ENCODE results near the gene SBF2. TPM values are rescaled to one million over a fixed set of nuclear protein-coding genes. Genes with fewer than 3 reads are reported as not detected.

SBF2 gene
- total RNA-seq, 1 experiment from 2014 or later, result 31.3 TPM

DNA sequence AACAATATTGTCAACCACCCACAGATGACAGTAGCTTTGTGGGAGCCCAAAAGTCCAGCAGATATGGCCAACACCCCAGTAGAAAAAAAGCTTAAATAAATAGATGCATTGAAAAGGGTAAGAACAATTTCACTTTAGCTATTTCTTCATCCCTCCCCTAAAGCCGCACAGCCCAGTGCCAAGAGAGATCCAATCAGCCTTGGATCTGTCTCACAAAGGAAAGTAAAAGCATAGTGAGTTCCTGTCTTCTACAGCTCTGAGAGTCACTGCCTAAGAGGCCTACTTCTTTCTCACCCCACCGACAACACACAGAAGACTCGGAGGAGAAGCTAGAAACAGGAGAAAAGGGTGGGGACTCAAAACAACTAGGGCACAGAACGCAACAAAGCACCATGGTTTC is 196.4 kb downstream of the SBF2 start:
- H4K20me1 ChIP-seq (ENCODE audit: low read length), result no peaks in the 10 kb centered on the region
- ChIA-PET POLR2A (ENCODE audit: unreplicated experiment) (no interaction called here), CTCF (no interaction called here)
- 0 out of 2 replicates have a peak, but pooled peaks cover 4% of the 10 kb centered on the region for H3K79me2 ChIP-seq (ENCODE audit: low read length)
- H3K4me3 ChIP-seq (ENCODE audit: low read length), result no peak overlapping the region
- no peak for TF ChIP-seq EZH2phosphoT487 (IDR thresholded peaks at IDR 0.05; ENCODE audit: borderline replicate concordance, low read length)
- TF ChIP-seq EZH2 (IDR thresholded peaks at IDR 0.05; ENCODE audit: low read length, unreplicated experiment), result no peak
- TF ChIP-seq, protein P1, sequence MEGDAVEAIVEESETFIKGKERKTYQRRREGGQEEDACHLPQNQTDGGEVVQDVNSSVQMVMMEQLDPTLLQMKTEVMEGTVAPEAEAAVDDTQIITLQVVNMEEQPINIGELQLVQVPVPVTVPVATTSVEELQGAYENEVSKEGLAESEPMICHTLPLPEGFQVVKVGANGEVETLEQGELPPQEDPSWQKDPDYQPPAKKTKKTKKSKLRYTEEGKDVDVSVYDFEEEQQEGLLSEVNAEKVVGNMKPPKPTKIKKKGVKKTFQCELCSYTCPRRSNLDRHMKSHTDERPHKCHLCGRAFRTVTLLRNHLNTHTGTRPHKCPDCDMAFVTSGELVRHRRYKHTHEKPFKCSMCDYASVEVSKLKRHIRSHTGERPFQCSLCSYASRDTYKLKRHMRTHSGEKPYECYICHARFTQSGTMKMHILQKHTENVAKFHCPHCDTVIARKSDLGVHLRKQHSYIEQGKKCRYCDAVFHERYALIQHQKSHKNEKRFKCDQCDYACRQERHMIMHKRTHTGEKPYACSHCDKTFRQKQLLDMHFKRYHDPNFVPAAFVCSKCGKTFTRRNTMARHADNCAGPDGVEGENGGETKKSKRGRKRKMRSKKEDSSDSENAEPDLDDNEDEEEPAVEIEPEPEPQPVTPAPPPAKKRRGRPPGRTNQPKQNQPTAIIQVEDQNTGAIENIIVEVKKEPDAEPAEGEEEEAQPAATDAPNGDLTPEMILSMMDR (conservative IDR thresholded peaks at IDR 0.05; ENCODE audit: low read depth, low read length), result no peak
- peaks cover 10% of the 10 kb centered on the region; the same call in 1 of the 2 replicates for H3K9me3 ChIP-seq (ENCODE audit: low read length)
- H3K9me2 ChIP-seq (replicated peaks; ENCODE audit: low read length), result no peaks in the 10 kb centered on the region
- H3K27ac ChIP-seq (ENCODE audit: low read length), result no peak overlapping the region
- DNase-seq (no peak), ATAC-seq (no peak)
- peaks cover 18% of the 10 kb centered on the region for H3K4me1 ChIP-seq (ENCODE audit: insufficient read depth, low read length)
- no peak overlapping the region for H2AFZ ChIP-seq (ENCODE audit: low read length)
- H3K36me3 ChIP-seq (ENCODE audit: low read depth, low read length), result peaks cover 3% of the 10 kb centered on the region; the same call in 1 of the 2 replicates
- H3K27me3 ChIP-seq (ENCODE audit: low read length), result no peaks in the 10 kb centered on the region
- intact Hi-C loops (cut with micrococcal nuclease), result loop anchor here (2.0 to 10.0 kb wide), 4 partner anchors 25 to 210 kb away; partner anchors contain the start of gene ADM
- H3K4me2 ChIP-seq (ENCODE audit: low read length), result no peak overlapping the region
- no peaks in the 10 kb centered on the region for H3F3A ChIP-seq (ENCODE audit: low read length, unreplicated experiment)
- H3K9ac ChIP-seq (ENCODE audit: low read length), result no peak overlapping the region
- BruUV-seq (replicated peaks), result no TSS peak

DNA sequence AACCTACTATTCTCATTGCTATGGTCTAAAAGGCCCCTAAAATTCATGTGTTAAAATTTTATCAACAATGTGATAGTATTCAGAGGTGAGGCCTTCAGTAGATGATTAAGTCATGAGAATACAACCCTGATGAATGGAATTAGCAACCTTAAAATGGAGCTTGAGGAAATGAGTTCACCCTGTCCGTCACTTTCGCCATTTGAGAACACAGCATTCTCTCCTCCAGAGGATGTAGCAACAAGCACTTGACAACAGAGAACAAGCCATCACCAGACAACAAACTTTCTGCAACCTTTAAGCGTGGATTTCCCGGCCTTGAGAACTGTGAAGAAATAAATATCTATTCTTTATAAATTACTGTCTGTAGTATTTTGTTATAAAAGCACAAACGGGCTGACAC is 197.0 kb downstream of the SBF2 start:
- ATAC-seq, result no peak
- ChIA-PET POLR2A (ENCODE audit: unreplicated experiment) (no interaction called here), CTCF (no interaction called here)
- H3K36me3 ChIP-seq (ENCODE audit: low read depth, low read length), result peaks cover 3% of the 10 kb centered on the region; the same call in 1 of the 2 replicates
- TF ChIP-seq, protein P1 (conservative IDR thresholded peaks at IDR 0.05; ENCODE audit: low read depth, low read length), result no peak
- no peak for TF ChIP-seq EZH2phosphoT487 (IDR thresholded peaks at IDR 0.05; ENCODE audit: borderline replicate concordance, low read length)
- no peak for TF ChIP-seq EZH2 (IDR thresholded peaks at IDR 0.05; ENCODE audit: low read length, unreplicated experiment)
- H3K9me2 ChIP-seq (replicated peaks; ENCODE audit: low read length), result no peaks in the 10 kb centered on the region
- no peak overlapping the region for H3K4me2 ChIP-seq (ENCODE audit: low read length)
- intact Hi-C loops (cut with micrococcal nuclease), result loop anchor here (2.0 to 10.0 kb wide), 4 partner anchors 26 to 210 kb away; partner anchors contain the start of gene ADM
- H3F3A ChIP-seq (ENCODE audit: low read length, unreplicated experiment), result no peaks in the 10 kb centered on the region
- no peaks in the 10 kb centered on the region for H3K27me3 ChIP-seq (ENCODE audit: low read length)
- H3K4me3 ChIP-seq (ENCODE audit: low read length), result no peak overlapping the region
- no TSS peak for BruUV-seq (replicated peaks)
- H4K20me1 ChIP-seq (ENCODE audit: low read length), result no peaks in the 10 kb centered on the region
- no peak overlapping the region for H3K27ac ChIP-seq (ENCODE audit: low read length)
- H2AFZ ChIP-seq (ENCODE audit: low read length), result no peak overlapping the region
- H3K9ac ChIP-seq (ENCODE audit: low read length), result no peak overlapping the region
- DNase-seq, result no peak
- peaks cover 10% of the 10 kb centered on the region; the same call in 1 of the 2 replicates for H3K9me3 ChIP-seq (ENCODE audit: low read length)
- H3K79me2 ChIP-seq (ENCODE audit: low read length), result 0 out of 2 replicates have a peak, but pooled peaks cover 4% of the 10 kb centered on the region
- peaks cover 19% of the 10 kb centered on the region for H3K4me1 ChIP-seq (ENCODE audit: insufficient read depth, low read length)

DNA sequence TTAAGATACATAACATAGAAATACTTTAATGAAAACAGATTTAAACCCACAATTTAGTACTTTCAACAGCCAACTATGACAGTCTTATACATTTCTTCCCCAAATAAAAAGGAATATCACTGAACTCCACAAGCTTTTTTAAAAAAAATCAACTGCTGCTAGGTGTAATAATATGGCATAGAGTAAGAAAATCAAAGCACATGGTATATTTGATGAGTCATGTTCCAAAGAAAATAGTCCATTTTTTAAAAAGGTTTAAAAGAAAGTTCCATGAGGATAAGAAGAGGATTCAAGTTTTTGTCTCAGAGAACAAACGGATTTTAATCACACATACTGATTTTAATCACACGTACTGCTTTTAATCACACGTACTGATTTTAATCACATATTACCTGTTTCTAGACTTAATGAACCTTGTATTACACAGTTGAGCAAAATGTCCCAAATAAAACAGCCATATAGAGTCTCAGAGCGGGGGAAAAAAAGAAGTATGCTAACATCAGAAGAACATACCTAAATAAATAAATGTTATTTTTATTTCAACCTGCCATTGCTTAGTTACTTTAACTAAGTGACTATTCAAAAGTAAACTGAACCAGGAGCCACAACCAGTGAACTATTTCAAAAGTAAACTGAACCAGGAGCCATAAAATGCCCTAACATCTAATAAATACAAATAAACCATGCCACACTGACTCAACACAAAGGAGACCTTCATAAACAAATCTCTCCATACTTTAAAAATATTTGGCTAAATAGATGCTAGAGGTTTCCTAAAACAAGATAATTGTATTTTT is 198.4 kb downstream of the SBF2 start:
- Histone ChIP-seq H2AFZ (ENCODE audit: low read length) (no peak overlapping the region), H3K4me1 (ENCODE audit: insufficient read depth, low read length) (peaks cover 32% of the 10 kb centered on the region), H3K79me2 (ENCODE audit: low read length) (0 out of 2 replicates have a peak, but pooled peaks cover 4% of the 10 kb centered on the region), H3K27ac (ENCODE audit: low read length) (peak overlapping the region; percentile 50), H3K27me3 (ENCODE audit: low read length) (no peaks in the 10 kb centered on the region), H3K4me2 (ENCODE audit: low read length) (no peak overlapping the region), H3K9me3 (ENCODE audit: low read length) (peaks cover 10% of the 10 kb centered on the region; the same call in 1 of the 2 replicates), H3K4me3 (ENCODE audit: low read length) (no peak overlapping the region), H3F3A (ENCODE audit: low read length, unreplicated experiment) (no peaks in the 10 kb centered on the region), H3K9me2 (replicated peaks; ENCODE audit: low read length) (no peaks in the 10 kb centered on the region), H3K36me3 (ENCODE audit: low read depth, low read length) (peaks cover 3% of the 10 kb centered on the region; the same call in 1 of the 2 replicates), H3K9ac (ENCODE audit: low read length) (no peak overlapping the region), H4K20me1 (ENCODE audit: low read length) (no peaks in the 10 kb centered on the region)
- DNase-seq, result peak; percentile 63
- intact Hi-C loops (cut with micrococcal nuclease), result loop anchor here (2.0 to 10.0 kb wide), 4 partner anchors 27 to 212 kb away; partner anchors contain the start of gene ADM
- ChIA-PET CTCF (no interaction called here), POLR2A (ENCODE audit: unreplicated experiment) (no interaction called here)
- BruUV-seq (replicated peaks), result no TSS peak
- peak; percentile 83 for ATAC-seq
- TF ChIP-seq EZH2 (IDR thresholded peaks at IDR 0.05; ENCODE audit: low read length, unreplicated experiment) (no peak), EZH2phosphoT487 (IDR thresholded peaks at IDR 0.05; ENCODE audit: borderline replicate concordance, low read length) (no peak)
- TF ChIP-seq, protein P1 (conservative IDR thresholded peaks at IDR 0.05; ENCODE audit: low read depth, low read length), result no peak
